ENCODE data around the gene BUD31.
"Not testable (repeated sequence)": the region's sequence is repeated elsewhere in the genome, so short reads cannot be mapped to it uniquely, and the experiment has no call there.

The BUD31 gene

DNA sequence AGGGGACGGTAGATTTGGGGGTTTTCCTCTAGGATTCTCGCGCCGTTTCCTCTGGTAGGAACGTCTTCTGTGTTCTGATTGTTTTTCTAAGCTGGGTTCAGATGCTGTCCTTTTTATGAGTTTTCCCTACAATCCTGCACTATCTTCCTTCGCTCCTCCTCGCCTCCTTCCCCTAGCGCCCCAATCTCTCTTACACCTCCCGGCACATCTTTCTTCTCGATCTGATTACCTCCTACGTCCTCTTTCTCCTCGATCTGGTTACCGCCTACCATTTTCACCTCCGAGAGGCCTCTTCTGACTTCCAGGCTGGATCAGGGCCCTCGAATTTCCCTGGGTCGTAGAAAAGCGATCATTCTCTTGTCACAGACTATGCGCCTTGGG lies 413 bp downstream of the BUD31 start:
- H3K4me1 ChIP-seq (ENCODE audit: control insufficient read depth, insufficient read depth, low read length) = peaks cover 10% of the 10 kb centered on the region
- H3K36me3 ChIP-seq (ENCODE audit: control insufficient read depth, insufficient read depth, low read length) = peaks cover 29% of the 10 kb centered on the region
- peak overlapping the region; percentile 100 for H3K4me3 ChIP-seq (ENCODE audit: low read depth, low read length)
- H3K9me3 ChIP-seq (ENCODE audit: control insufficient read depth, insufficient read depth, low read length) = no peaks in the 10 kb centered on the region
- H3K27me3 ChIP-seq (ENCODE audit: control insufficient read depth, insufficient read depth, low read length) = no peaks in the 10 kb centered on the region
- H3K9ac ChIP-seq (ENCODE audit: low read depth, low read length) = peak overlapping the region; percentile 98

- Histone ChIP-seq H3K9me3 (ENCODE audit: control insufficient read depth, insufficient read depth, low read length) (no peaks in the 10 kb centered on the region), H3K4me3 (ENCODE audit: low read depth, low read length) (peak overlapping the region; percentile 100), H3K9ac (ENCODE audit: low read depth, low read length) (peak overlapping the region; percentile 98), H3K4me1 (ENCODE audit: control insufficient read depth, insufficient read depth, low read length) (peaks cover 10% of the 10 kb centered on the region), H3K36me3 (ENCODE audit: control insufficient read depth, insufficient read depth, low read length) (peaks cover 24% of the 10 kb centered on the region), H3K27me3 (ENCODE audit: control insufficient read depth, insufficient read depth, low read length) (no peaks in the 10 kb centered on the region)
Measured at GRCh38 chr7:99409806-99410205, 1.0 kb downstream of the BUD31 start.

DNA sequence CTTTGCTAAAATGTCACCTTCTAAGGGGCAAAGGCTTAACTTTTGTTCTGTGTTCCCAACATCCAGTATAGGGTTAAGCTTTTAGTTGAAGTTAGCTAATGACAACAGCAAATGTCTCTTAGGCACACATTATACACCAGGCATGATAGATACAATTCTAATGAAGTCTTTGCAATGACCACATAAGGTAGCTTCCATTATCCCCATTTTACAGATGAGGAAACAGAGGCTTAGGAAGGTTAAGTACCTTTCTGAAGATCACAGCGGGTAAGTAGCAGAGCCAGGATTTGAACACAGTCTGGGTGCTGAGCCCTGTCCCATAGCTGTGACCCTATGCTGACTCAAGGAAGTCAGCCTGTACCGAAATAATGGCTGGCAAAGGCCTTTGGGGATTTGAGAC lies 1.9 kb downstream of the BUD31 start:
- H3K36me3 ChIP-seq (ENCODE audit: control insufficient read depth, insufficient read depth, low read length) = peaks cover 23% of the 10 kb centered on the region
- H3K4me3 ChIP-seq (ENCODE audit: low read depth, low read length) = no peak overlapping the region
- H3K4me1 ChIP-seq (ENCODE audit: control insufficient read depth, insufficient read depth, low read length) = peaks cover 10% of the 10 kb centered on the region
- H3K27me3 ChIP-seq (ENCODE audit: control insufficient read depth, insufficient read depth, low read length) = no peaks in the 10 kb centered on the region
- no peaks in the 10 kb centered on the region for H3K9me3 ChIP-seq (ENCODE audit: control insufficient read depth, insufficient read depth, low read length)
- H3K9ac ChIP-seq (ENCODE audit: low read depth, low read length) = no peak overlapping the region

DNA sequence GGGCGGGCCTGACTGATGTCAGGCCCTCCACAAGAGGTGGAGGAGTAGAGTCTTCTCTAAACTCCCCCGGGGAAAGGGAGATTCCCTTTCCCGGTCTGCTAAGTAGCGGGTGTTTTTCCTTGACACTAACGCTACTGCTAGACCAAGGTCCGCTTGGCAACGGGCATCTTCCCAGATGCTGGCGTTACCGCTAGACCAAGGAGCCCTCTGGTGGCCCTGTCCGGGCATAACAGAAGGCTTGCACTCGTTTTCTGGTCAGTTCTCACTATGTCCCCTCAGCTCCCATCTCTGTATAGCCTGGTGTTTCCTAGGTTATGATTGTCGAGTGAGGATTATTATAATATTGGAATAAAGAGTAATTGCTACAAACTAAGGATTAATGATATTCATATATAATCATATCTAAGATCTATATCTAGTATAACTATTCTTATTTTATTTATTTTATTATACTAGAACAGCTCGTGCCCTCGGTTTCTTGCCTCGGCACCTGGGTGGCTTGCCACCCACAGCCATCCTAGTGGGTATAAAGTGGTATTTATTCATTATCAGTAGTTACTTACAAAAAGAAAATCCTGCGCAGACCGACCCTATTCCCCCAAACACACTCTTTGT lies 6.9 kb downstream of the BUD31 start:
- not testable (repeated sequence) for H3K9ac ChIP-seq (ENCODE audit: low read depth, low read length); H3K4me1 ChIP-seq (ENCODE audit: control insufficient read depth, insufficient read depth, low read length); H3K4me3 ChIP-seq (ENCODE audit: low read depth, low read length); H3K9me3 ChIP-seq (ENCODE audit: control insufficient read depth, insufficient read depth, low read length); H3K27me3 ChIP-seq (ENCODE audit: control insufficient read depth, insufficient read depth, low read length)
- peaks cover 54% of the 10 kb centered on the region for H3K36me3 ChIP-seq (ENCODE audit: control insufficient read depth, insufficient read depth, low read length)

GRCh38 chr7:99418260-99418659 lies 9.5 kb downstream of the BUD31 start:
- Histone ChIP-seq H3K9ac (ENCODE audit: low read depth, low read length) (no peak overlapping the region), H3K36me3 (ENCODE audit: control insufficient read depth, insufficient read depth, low read length) (peaks cover 57% of the 10 kb centered on the region), H3K27me3 (ENCODE audit: control insufficient read depth, insufficient read depth, low read length) (no peaks in the 10 kb centered on the region), H3K9me3 (ENCODE audit: control insufficient read depth, insufficient read depth, low read length) (no peaks in the 10 kb centered on the region), H3K4me1 (ENCODE audit: control insufficient read depth, insufficient read depth, low read length) (peaks cover 5% of the 10 kb centered on the region), H3K4me3 (ENCODE audit: low read depth, low read length) (no peak overlapping the region)

DNA sequence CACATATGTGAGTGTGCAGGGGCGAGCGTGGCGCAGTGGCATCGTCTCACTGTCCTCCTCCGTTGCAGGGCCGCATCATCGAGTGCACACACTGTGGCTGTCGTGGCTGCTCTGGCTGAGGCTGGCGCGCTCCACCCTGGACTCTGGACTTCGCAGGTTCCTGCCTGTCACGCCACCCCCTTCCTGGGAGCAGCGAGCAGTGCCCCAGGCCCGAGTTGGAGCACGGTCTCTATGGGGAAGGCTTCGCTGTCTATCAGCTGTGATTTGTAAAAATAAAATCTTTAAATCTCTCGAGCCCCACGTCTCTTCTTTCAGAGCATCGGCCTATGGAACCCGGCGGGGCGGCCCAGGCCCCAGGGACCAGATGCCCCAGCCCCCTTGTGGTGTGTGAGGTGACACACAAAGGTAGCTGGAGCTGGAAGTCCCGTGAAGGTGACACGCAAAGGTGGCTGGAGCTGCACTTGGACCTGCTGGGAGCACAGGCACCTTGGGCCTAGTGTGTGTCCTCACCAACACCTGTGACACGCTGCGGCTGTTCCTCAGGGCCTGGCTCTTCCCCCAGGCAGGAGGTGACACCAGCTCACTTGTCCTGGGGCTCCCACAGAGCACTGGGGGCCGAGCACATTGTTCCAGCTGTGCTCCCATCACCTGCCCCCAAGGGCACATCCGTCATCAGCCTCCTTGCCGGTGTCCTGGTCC lies 10.7 kb downstream of the BUD31 start:
- H3K27me3 ChIP-seq (ENCODE audit: control insufficient read depth, insufficient read depth, low read length) = no peaks in the 10 kb centered on the region
- H3K36me3 ChIP-seq (ENCODE audit: control insufficient read depth, insufficient read depth, low read length) = peaks cover 64% of the 10 kb centered on the region
- no peak overlapping the region for H3K9ac ChIP-seq (ENCODE audit: low read depth, low read length)
- peaks cover 5% of the 10 kb centered on the region for H3K4me1 ChIP-seq (ENCODE audit: control insufficient read depth, insufficient read depth, low read length)
- no peak overlapping the region for H3K4me3 ChIP-seq (ENCODE audit: low read depth, low read length)
- no peaks in the 10 kb centered on the region for H3K9me3 ChIP-seq (ENCODE audit: control insufficient read depth, insufficient read depth, low read length)

GRCh38 chr7:99420213-99420612 lies 11.4 kb downstream of the BUD31 start:
- H3K27me3 ChIP-seq (ENCODE audit: control insufficient read depth, insufficient read depth, low read length) = no peaks in the 10 kb centered on the region
- H3K4me3 ChIP-seq (ENCODE audit: low read depth, low read length) = no peak overlapping the region
- H3K4me1 ChIP-seq (ENCODE audit: control insufficient read depth, insufficient read depth, low read length) = peaks cover 5% of the 10 kb centered on the region
- no peaks in the 10 kb centered on the region for H3K9me3 ChIP-seq (ENCODE audit: control insufficient read depth, insufficient read depth, low read length)
- peaks cover 70% of the 10 kb centered on the region for H3K36me3 ChIP-seq (ENCODE audit: control insufficient read depth, insufficient read depth, low read length)
- H3K9ac ChIP-seq (ENCODE audit: low read depth, low read length) = no peak overlapping the region

- Histone ChIP-seq H3K9ac (ENCODE audit: low read depth, low read length) (no peak overlapping the region), H3K4me3 (ENCODE audit: low read depth, low read length) (no peak overlapping the region), H3K4me1 (ENCODE audit: control insufficient read depth, insufficient read depth, low read length) (peaks cover 5% of the 10 kb centered on the region), H3K36me3 (ENCODE audit: control insufficient read depth, insufficient read depth, low read length) (peaks cover 72% of the 10 kb centered on the region), H3K27me3 (ENCODE audit: control insufficient read depth, insufficient read depth, low read length) (no peaks in the 10 kb centered on the region), H3K9me3 (ENCODE audit: control insufficient read depth, insufficient read depth, low read length) (no peaks in the 10 kb centered on the region)
Measured at GRCh38 chr7:99420986-99421385, 12.2 kb downstream of the BUD31 start.

GRCh38 chr7:99422186-99422585 lies 13.4 kb downstream of the BUD31 start:
- Histone ChIP-seq H3K4me3 (ENCODE audit: low read depth, low read length) (no peak overlapping the region), H3K27me3 (ENCODE audit: control insufficient read depth, insufficient read depth, low read length) (no peaks in the 10 kb centered on the region), H3K4me1 (ENCODE audit: control insufficient read depth, insufficient read depth, low read length) (peaks cover 5% of the 10 kb centered on the region), H3K36me3 (ENCODE audit: control insufficient read depth, insufficient read depth, low read length) (peaks cover 63% of the 10 kb centered on the region), H3K9ac (ENCODE audit: low read depth, low read length) (no peak overlapping the region), H3K9me3 (ENCODE audit: control insufficient read depth, insufficient read depth, low read length) (no peaks in the 10 kb centered on the region)

DNA sequence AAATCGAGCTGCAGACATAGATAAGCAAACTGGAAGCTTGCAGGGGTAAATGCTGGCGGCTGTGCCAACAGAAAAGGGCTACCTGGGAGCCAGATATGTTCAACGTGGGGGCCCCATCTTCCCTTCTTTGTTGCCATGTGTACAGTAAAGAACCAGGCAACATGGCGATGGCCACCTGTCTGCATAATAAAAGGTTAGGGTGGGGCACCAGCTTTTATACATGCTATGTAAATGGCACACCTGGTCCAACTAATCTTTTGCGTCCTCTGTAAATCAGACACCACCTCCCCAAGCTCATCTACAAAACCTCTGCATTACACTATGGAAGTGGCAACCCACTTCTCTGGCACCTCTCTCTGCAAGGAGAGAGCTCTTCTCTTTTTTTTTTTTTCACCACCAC lies 13.9 kb downstream of the BUD31 start:
- H3K9ac ChIP-seq (ENCODE audit: low read depth, low read length) = no peak overlapping the region
- H3K4me1 ChIP-seq (ENCODE audit: control insufficient read depth, insufficient read depth, low read length) = peaks cover 5% of the 10 kb centered on the region
- peaks cover 59% of the 10 kb centered on the region for H3K36me3 ChIP-seq (ENCODE audit: control insufficient read depth, insufficient read depth, low read length)
- no peaks in the 10 kb centered on the region for H3K9me3 ChIP-seq (ENCODE audit: control insufficient read depth, insufficient read depth, low read length)
- H3K27me3 ChIP-seq (ENCODE audit: control insufficient read depth, insufficient read depth, low read length) = no peaks in the 10 kb centered on the region
- H3K4me3 ChIP-seq (ENCODE audit: low read depth, low read length) = no peak overlapping the region

DNA sequence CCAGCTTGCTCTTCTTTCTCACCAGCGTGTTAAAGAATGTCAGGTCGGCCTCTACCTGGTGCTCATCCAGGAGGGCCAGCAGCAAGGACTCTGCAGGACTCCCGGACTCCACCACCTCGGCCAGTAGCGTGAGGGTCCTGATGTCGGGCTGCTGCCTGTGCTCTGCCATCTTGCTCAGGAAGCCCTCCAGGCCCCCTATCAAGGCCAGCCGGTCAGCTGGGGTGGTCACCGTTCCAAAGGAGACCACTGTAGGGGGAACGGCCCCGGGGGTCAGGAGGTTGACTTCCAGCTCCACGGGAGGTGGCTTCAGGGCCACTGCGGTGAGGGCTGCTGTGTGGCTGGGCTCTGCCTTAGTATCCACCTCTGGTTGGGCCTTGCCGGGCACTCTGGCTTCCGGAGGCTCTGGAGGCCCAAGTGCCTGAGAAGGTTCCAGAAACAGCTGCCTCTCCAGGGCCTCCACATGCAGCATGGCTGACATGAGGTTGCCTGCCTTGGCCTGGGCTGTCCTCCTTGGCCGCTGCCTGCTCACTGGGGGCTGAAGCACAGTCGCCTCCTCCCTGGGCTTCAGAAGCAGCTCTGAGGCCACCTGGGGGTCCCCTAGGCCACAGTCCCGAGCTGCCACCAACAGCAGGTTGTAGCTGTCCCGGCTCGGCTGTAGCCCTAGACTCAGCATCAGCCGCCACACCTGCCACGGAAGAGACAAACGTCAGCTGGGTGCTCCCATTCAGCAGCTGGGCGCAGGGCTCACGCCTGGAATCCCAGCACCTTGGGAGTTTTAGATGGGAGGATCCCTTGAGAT lies 16.4 kb downstream of the BUD31 start:
- H3K27me3 ChIP-seq (ENCODE audit: control insufficient read depth, insufficient read depth, low read length) = no peaks in the 10 kb centered on the region
- peaks cover 5% of the 10 kb centered on the region for H3K4me1 ChIP-seq (ENCODE audit: control insufficient read depth, insufficient read depth, low read length)
- no peak overlapping the region for H3K4me3 ChIP-seq (ENCODE audit: low read depth, low read length)
- H3K9ac ChIP-seq (ENCODE audit: low read depth, low read length) = no peak overlapping the region
- no peaks in the 10 kb centered on the region for H3K9me3 ChIP-seq (ENCODE audit: control insufficient read depth, insufficient read depth, low read length)
- H3K36me3 ChIP-seq (ENCODE audit: control insufficient read depth, insufficient read depth, low read length) = peaks cover 51% of the 10 kb centered on the region
